ENCODE measurements around the gene ATP7B.

DNA sequence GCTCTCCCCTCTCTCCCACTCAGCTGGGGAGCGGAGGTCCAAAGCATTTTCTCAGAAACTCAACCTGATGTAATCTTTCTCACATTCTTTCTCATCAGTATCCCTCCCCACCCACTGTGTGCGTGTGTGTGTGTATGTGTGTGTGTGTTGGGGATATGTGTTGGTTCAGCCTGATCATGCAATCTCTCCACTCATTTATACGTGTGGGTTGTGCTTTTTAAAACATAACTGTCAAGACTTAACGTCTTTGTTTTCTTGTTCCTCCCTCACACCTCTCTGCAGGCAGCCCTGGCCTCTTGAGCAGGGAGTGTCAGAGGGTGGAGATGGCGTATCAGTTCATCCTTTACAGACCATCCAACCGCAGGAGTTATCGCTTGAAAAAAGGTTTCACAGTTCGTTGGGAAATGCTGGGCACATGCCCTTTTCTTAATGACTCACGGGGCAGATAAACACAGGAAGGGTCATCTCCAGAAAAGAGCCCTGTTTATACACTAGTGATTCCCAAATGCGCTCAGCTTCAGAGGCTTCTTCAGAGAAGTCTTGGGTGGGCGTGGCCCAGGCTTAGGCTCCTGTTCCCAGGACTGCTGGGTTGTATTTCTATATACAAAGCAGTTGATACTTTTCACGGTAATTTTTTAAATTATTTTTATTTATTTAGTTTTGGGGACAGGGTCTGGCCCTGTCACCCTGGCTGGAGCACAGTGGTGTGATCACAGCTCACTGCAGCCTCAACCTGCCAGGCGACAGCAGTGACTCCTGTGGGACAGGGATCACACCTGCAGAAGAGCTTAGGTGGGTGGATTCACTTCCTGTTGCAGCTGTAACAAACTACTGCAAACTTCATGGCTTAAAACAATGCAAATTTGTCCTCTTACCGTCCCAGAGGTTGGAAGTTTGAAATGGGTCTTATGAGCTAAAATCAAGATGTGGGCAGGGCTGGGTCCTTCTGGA is 89.2 kb downstream of the ATP7B start:
- TF ChIP-seq, protein P1, sequence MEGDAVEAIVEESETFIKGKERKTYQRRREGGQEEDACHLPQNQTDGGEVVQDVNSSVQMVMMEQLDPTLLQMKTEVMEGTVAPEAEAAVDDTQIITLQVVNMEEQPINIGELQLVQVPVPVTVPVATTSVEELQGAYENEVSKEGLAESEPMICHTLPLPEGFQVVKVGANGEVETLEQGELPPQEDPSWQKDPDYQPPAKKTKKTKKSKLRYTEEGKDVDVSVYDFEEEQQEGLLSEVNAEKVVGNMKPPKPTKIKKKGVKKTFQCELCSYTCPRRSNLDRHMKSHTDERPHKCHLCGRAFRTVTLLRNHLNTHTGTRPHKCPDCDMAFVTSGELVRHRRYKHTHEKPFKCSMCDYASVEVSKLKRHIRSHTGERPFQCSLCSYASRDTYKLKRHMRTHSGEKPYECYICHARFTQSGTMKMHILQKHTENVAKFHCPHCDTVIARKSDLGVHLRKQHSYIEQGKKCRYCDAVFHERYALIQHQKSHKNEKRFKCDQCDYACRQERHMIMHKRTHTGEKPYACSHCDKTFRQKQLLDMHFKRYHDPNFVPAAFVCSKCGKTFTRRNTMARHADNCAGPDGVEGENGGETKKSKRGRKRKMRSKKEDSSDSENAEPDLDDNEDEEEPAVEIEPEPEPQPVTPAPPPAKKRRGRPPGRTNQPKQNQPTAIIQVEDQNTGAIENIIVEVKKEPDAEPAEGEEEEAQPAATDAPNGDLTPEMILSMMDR (conservative IDR thresholded peaks at IDR 0.05; ENCODE audit: low read depth, low read length): no peak
- TF ChIP-seq, protein P2, sequence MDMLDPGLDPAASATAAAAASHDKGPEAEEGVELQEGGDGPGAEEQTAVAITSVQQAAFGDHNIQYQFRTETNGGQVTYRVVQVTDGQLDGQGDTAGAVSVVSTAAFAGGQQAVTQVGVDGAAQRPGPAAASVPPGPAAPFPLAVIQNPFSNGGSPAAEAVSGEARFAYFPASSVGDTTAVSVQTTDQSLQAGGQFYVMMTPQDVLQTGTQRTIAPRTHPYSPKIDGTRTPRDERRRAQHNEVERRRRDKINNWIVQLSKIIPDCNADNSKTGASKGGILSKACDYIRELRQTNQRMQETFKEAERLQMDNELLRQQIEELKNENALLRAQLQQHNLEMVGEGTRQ (IDR thresholded peaks at IDR 0.05; ENCODE audit: low read depth, low read length): peak; percentile 31; the same call in 1 of the 2 replicates
- no peak for TF ChIP-seq POLR2A (IDR thresholded peaks at IDR 0.05; ENCODE audit: low read depth, low read length)
- no peak for TF ChIP-seq SMC3 (IDR thresholded peaks at IDR 0.05; ENCODE audit: low read depth, low read length)
- no peak for TF ChIP-seq RFX5 (IDR thresholded peaks at IDR 0.05; ENCODE audit: low read depth, low read length)
- no peak for TF ChIP-seq RAD21 (IDR thresholded peaks at IDR 0.05; ENCODE audit: low read length)
- TF ChIP-seq, protein P3, sequence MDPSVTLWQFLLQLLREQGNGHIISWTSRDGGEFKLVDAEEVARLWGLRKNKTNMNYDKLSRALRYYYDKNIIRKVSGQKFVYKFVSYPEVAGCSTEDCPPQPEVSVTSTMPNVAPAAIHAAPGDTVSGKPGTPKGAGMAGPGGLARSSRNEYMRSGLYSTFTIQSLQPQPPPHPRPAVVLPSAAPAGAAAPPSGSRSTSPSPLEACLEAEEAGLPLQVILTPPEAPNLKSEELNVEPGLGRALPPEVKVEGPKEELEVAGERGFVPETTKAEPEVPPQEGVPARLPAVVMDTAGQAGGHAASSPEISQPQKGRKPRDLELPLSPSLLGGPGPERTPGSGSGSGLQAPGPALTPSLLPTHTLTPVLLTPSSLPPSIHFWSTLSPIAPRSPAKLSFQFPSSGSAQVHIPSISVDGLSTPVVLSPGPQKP (IDR thresholded peaks at IDR 0.05; ENCODE audit: borderline replicate concordance, low read depth, low read length): no peak
- TF ChIP-seq CHD1 (IDR thresholded peaks at IDR 0.05; ENCODE audit: low read depth, low read length): no peak
- TF ChIP-seq MAZ (IDR thresholded peaks at IDR 0.05; ENCODE audit: borderline replicate concordance, low read depth, low read length): no peak
- no peak for TF ChIP-seq FOS (IDR thresholded peaks at IDR 0.05; ENCODE audit: low read depth, low read length)
- TF ChIP-seq CEBPB (IDR thresholded peaks at IDR 0.05; ENCODE audit: low read depth, low read length): no peak
- TF ChIP-seq MAFK (IDR thresholded peaks at IDR 0.05; ENCODE audit: low read depth, low read length): no peak

Measured in IMR-90 (cell line).